GM18508 (cell line): Measurements from ENCODE around the gene GFPT2.

Source experiments
- ATAC-seq: cut with Tn5 transposase; IDR thresholded peaks from one replicate; pipeline ENCODE4 v1.9.1; 2021; ENCODE audit warnings: moderate number of reproducible peaks; ENCODE audit not compliant: insufficient read depth, unreplicated experiment

GFPT2 gene

DNA sequence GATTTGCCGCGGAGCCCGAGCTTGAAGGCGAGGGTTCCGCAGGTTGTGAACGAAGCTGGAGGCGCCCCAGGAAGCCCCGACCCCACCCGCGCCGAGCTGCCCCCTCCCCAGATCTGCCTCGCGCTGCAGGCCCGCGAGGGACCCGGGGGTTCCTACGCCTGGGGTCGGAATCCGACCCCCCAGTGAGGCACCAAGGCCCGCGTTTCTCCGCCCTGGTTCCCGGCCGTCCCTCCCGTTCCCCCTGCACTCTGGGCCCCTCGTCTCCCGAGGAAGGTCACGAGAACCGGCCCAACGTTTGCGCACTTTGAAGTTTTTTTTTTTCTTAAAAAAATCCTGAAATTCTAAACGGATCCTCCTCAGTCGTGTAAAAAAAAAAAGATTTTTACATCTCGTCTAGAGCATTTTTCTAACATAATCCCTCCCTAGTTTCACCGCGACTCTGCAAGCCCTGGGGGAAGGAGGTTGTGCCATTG, 880 bp upstream of the GFPT2 start:
- no peak for ATAC-seq

DNA sequence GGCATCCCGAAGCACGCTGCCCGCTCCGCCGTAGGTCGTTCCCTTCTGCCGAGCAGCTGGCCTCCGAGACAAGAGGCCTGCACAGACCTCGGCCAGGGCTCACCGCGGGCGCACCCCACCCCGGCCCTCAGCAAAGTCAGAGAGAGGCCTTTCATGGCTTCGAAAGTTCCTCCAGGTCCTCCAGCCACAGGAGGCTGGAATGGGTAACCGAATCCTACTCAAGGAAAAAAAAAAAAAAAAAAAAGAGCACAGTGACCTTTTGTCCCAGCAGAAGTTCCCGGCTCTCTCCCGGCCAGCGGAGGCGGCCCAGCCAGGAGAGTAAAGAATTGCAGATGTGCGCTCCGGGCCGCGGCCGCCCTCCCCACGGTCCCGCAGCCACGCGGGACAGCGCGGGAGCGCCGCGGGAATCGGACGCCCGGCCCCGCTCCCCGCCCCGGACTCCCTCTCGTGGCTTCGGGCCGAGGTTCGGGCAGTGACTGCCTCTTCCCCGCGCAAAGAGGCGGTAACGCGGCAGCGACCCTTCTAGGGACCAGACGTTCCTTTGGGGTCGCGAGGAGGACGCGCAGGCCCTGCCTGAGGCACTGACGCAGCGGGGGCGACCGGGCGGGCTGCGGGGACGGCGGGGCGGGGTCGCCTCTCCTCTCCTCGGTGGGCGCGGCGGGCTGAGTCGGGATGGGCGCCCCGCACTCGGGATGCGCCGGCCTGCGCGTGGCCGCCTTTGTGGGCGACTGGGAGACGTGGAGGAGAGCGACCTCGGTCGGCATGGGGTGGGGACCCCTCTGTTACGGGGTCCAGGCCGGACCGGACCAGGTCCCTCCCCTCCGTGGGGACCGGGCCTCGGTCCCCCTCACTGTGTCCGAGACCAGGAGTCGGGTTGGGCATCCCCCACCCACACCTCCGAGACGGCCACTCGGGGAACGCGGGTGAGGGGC, 754 bp downstream of the GFPT2 start:
- no peak for ATAC-seq

DNA sequence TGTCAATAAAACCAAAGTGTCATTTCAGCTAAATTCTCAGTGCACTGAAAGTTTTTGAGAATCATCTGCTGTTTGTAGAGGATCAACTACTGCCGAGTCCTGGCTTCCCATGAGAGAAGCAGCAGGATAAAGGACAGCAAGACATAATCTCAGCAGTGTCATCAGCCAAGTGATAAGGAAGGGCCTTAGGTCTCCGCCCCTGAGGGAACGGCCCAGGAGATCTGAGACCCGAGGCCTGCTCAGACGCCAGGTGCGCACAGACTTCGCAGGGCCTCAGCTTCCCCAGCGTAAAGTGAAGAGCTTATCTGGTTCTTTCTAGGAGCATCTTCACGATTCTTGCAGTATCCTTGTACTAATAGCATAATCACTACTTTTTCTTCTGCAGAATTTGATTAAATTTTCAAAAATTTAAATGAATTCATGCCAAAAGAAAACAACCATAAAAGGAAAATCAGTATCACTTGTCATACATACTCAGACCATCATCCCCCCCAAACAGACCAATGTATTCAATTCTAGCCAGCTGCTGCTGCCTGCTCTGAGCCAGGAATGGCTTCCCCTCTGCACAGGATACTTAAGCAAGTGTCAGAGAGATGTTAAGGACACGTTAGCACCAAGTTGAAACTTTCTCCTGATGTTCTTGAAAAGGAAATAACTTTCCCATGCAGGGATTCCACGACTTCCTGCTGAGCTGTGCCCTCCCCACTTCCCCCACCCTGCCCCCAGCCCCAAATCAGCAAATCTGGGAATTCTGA, 2.2 kb downstream of the GFPT2 start:
- ATAC-seq: no peak

DNA sequence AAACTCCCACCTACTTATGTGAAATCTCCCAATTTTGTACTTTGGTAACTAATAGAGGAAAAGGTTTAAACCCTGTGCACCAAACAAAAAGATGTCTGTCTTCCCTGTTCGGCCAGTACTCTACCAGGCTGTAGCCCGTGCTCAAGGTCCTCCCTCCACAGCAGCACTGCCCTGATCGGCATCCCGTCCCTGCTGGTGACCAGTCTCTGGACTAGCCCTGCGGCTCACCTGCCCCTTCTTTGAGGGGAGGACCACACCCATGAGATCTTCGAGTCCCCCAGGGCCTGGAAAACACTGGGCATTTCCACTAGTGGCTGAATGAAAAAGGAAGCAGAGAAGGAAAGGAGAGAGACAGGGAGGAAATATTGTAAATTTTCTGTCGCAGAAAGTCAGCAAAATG, 2.8 kb downstream of the GFPT2 start:
- ATAC-seq: no peak

DNA sequence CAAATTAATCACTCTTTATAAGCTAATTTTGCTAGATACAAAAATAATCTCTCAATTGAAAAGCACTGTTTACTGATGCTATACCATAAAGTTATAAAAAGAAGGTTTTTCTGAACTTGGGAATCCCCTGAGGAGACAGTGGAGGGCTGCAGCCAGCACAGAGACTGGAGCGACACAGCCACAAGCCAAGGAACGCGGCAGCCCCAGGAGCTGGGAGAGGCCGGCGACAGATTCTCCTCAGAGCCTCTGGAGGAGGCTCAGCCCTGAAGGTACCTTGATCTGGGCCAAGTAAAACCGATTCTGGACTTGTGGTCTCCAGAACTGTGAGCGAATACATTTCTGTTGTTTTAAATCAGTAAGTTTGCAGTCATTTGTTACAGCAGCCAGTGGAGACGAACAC, 3.7 kb downstream of the GFPT2 start:
- ATAC-seq: no peak

DNA sequence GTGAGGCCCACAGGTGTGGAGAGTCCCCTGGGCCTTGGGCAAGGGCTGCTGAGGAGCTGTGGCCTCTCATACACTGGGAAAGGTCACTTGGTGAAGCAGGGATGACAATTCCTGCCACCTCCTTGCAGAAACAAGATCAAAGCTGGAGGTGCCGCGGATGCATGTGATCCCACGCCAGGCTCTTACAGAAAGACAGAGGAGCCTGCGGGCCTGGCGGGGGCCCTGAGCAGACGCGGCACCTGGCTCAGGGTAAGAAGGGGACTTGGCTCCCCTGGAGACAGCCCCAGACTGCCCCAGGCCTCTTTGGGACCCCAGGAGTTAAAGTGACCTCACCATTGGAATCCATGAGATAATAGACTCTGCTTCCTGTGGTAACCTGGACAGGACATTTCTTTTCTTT, 4.8 kb downstream of the GFPT2 start:
- ATAC-seq: no peak

DNA sequence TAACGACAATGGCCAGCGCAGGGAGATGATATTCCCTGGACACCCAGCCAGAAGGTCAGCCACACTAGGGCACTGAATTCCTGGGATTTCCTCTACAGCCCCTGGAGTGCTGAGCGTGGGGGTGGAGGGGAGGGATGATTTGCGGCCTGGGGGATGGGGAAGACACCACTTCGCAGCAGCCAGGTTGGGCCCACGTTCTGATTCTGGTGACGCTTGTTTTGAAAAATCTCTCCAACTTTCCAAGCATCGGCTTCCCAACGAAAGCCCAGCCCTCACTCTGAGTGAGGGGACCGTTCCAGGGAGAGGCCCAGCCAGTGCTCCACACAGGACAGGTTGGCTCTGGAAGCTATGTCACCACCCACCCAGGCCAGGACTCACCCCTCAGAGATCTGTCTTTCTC, 5.4 kb downstream of the GFPT2 start:
- ATAC-seq: no peak

DNA sequence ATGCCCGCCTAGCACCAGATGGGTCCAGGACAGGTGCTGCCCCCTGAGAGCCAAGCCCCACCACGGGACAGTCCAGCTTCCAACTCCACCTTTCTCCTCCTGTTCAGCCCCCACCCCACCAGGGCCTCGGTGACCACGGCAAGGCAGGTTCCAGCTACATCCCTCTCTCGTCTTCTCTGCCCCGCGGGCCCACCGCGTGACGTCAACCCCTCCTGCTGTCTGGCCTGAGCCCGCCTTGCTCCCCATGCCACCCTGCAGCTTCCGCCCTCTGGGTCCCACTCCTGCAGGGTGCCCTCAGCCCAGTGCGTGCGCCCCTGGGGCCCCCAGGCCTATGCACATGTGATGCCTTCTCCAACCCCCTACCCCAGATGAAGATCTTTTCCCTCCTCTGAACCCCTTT, 6.8 kb downstream of the GFPT2 start:
- no peak for ATAC-seq

DNA sequence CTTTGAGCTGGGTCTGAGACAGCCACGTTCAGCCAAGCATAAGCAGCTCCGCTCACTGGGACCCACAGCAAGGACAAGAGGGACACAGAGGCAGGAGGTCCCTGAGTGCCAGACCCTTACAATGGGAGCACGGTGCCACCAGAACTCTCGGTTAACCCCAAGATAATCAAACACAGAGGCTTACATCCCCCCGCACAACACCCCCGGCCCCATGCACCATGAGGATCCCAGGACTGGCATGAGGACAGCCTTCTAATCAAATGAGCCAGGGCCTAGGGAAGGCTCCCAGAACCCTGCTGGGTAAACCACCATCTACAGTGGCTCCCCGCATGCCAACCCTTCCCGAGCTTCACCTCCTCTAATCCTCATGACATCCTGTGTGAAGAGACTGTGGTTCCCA, 7.4 kb downstream of the GFPT2 start:
- ATAC-seq: no peak

DNA sequence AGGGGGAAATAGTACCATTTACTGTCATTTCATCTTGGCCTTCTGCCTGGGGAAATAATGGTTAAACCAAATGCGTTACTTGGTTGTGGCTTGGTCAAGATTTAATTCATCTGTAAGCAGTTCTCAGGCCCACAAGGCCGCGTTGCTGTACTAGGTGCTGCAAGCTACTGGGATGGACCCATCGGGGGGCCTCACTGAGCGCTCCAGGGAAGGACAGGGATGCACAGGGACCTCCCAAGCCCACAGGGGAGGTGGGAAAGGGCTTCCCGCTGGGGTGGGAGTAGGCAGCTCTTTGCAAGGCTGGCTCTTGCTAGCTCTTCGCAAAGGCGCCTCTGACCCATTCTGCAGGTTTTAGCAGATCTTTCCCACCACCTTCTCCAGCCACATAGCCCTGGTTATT, 8.0 kb downstream of the GFPT2 start:
- no peak for ATAC-seq

DNA sequence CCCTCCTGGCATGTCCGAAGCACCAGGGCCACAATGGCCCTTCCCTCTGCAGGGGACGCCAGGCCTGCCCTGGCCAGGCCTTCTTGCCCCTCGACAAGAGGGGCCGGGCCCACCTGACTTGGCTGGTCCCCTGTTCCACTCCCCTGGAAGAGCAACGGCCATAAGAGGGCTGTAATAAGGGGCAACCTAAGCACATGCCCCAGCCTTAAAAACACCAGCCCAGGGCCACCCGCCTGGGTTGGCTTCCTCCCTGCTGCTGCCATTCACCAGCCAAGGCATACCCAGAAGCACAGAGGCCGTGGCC, 8.5 kb downstream of the GFPT2 start:
- no peak for ATAC-seq

DNA sequence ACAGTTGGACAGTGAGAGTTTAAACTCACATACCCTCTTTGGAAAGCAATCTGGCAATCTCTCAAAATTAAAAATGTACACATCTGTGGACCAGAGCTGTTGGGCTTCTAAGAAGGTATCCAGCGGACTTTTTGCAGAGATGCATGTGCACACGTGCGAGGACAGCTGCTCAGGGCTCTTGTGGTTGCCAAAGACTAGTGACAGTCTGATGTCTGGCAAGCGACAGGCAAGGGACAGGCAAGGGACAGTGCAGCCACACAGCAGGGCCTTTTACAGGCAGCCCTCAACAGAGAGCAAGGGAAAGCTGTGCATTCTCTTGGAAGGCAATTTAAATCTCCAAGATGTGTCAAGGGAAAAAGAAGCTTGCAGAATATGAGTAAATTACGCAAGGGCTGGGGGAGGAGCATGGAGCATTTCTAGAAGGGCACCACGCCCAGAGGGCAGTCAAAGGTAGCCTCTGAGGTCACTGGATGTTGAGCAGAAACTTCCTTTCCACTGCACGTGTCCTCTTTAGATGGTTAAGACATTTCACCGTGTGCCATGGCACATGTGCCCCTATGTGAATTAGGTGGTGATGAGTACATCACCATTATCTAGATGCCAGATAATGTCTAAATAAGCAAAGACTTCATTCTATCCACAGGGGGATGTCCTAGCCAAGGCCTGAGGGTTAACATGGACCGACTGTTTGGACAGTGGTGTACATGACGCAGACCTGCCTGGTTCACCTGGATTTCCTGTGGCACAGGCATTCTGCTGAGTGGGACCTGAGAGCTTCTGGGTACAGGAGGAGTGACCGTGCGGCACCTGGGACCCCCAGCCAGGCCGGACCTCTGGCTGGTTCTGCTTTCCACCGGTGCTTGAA, 9.1 kb downstream of the GFPT2 start:
- ATAC-seq: no peak

DNA sequence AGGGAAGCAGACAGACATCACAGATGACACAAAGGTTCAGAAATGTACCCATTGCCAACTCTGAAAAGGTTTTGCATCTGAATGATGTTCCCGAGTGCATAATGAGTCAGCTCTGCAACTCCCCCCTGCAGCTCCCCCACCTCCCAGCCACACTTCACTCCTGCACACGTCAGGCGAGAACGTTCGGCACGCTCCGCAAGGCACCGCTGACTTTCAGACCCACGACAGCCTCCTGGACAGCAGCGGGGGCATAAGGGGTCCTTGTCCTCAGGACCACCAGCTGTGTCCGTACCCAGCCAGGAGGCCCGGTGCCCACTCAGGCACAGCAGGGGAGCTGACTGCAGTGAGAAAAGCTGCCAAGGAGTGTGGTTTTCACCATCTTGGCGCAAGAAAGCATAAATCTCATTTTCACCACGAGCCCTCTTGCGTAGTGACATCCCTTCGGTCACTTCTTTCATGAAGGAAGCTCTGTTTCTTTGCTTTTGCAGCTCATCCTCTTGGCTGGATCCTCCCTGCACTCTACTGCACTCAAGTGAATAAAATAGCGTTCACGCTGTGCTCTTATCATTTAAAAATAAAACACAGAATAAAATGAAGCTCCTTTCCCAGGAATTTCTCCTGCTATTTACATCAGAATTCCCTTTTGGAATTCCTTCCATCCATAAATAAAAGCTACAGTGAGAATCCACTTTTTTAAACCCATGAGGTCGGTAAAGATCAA, 9.9 kb downstream of the GFPT2 start:
- no peak for ATAC-seq

DNA sequence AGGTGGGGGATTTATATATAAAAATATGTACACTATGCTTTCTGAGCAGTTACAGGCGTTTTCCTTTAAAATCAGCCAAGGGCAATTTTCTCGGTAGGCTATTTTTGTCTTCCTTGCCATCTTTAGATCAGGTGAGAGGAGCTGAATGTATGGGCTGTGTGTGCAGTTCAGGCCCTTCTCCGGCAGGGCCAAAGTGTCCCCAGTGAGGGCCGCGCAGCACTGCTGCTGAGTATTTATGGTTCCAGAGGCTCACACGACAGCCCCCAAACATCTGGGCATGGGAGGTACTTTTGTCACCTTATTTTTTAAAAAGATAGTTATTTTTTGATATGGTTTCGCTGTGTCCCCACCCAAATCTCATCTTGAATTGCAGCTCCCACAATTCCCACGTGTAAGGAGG, 11.5 kb downstream of the GFPT2 start:
- ATAC-seq: no peak

DNA sequence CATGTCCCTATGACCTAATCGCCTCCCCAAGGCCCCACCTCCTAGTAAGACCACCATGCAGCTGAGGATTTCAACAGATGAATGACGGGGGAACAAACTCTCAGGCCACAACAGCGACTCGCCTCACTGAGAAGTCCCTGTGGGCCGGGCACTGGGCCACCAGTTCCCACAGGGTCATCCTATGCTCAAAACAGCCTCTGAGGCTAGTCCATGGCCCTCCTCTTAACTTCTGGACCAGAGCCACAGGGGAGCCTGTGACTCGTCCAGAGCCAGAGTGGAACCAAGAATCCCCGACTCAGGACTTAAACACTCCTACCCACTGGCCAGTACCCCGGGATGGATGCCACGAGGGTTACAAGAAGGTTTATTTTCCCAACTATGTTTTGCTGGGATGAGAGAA, 12.3 kb downstream of the GFPT2 start:
- no peak for ATAC-seq

DNA sequence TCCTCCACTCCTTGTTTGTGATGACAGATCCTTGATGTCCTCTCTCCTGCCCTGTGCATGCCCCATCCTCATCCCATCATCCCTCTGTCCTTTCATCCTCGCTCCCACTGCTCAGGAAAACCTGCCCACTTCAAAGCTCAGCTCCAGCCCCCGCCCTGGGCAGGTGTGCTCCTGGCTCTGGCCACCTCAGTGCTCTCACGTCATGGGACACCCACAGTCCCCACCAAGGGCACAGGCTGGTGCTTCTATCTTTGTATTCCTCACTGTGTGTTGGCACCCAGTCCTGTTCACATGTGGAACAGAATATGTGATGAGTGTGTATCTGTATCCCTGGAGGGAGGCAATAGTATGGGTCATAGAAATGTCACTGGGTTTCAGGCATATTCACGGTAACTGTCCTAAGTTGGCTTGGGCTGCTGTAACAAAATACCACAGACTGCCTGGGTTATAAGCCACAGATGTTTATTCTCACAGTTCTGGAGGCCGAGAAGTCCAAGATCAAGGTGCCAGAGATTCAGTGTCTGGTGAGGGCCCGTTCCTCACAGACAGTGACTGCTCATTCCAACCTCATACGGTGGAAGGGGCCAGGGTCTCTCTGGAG, 13.5 kb downstream of the GFPT2 start:
- no peak for ATAC-seq

DNA sequence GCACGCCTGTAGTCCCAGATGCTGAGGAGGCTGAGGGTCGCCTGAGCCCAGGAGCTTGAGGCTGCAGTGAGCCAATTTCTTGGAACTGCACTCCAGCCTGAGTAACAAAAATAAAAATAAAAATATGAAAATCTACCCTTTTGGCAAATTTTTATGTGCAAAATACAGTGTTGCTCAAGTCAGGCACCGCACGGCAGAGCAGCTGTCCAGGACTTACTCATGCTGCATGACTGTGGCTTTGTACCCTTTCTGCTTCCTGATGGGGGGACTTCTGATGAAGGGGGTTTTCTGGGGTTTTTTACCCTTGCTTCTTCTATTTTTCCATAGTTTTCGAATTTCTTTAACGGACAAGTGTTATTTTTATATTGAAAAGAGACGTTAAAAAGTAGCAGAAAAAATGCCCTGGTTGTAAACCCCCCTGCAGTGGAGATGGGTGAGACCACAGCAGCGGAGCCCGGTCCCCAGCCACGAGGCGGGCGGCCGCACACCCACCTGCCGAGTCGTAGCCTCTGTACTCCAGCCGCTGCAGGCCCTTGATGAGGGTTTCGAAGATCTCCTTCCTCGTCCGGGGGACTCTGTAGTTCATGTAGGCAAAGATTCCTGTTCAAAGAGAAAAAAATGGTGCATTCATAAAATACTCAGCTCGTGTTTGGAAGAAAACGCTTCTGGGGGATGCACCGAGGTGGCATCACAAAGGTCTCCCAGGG, 15.0 kb downstream of the GFPT2 start:
- ATAC-seq: no peak

DNA sequence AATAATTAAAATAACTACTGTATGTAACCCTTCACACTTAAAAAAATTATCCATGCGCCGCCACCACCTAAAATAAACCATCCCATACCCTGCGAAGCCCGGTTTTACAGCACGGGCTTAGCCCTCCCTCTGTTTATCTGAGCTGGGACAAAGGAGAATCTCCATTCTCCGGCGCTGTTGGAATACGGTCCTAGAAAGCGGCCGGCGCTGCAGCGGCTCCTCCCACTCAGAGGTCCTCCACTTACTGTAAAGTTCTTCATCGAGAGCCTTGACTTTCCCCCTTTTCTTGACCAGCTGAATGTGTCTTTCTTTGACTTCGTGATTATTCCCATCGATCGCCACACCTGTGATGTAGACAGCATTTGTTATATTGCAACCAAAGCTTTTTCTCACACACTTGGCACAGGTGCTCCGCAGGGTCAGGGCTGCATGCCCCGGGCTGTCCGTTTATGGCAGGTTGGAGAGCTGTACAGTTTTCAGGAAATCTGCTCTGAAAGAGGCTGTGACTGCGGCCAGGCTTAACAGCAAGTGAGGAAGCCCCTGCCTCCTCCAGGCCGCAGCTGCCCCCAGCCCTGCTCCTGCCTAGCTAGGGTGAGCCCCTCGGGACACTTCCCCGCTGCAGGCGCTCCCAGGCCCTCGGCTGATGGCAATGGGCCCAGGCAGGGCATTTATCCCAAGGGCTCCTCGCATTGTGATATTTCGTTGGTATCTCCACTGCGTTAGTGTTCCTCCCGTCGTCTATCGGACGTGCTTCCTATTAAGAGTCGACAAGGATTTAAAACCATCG, 16.7 kb downstream of the GFPT2 start:
- no peak for ATAC-seq
